Measurements from ENCODE around the gene RNASE9. TPM values are rescaled to one million over a fixed set of nuclear protein-coding genes. Genes with fewer than 3 reads are reported as not detected.

RNASE9 gene
- total and polyA plus RNA-seq, 2 of the 4 experiments (the other 2 are of a cell fraction), result not detected

DNA sequence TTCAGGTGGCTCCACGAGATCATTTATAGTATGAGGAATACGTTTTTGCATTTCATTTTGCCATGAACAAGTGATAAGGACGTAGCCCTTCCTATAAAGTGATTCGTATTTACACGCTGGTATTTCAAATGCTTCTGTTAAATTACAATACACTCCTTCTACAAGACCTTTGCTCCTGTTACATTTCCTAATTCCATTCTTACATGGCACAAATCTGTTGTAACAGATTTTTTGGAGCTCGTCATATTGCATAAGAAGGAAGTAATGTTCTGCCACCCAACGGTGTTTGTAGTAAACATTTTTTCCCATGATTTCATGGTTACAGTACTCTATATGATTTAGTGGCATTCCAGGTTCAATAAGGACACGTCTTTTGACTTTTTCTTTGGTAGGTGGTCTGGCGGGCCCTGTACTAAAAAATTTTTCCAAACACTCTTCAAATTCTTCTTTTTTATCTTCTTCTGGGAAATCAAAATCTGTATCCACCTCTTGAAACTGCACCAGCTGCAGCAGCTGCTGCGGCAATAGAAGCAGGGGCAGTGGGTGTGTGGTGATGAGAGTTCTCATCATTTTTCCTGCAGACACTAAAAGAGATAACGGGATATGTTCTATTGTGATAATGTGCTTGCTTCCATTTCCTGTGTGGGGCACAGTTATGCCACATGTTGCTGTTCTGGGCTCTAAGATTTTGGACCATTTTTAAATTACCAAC, 4.2 kb downstream of the RNASE9 start:
- no CpG with 5 or more reads among the region's 11 CpGs for WGBS, 2 experiments (ENCODE audit: extremely low coverage in 2 of 2, insufficient read length in 1 of 2)
- in situ Hi-C loops (cut with MboI; ENCODE audit: low sequenced_read_pairs), result no loop called here
- Histone ChIP-seq H2AFZ (replicated peaks; ENCODE audit: low read length, poor library complexity) (no peak overlapping the region), H4K20me1 (ENCODE audit: insufficient read depth, low read length) (no peaks in the 10 kb centered on the region), H3K9me3 (ENCODE audit: control insufficient read depth, insufficient read depth, low read length) (no peaks in the 10 kb centered on the region), H3K23ac (ENCODE audit: low read depth, low read length) (no peak overlapping the region), H2BK5ac (ENCODE audit: low read depth, low read length, poor library complexity, severe bottlenecking) (no peak overlapping the region), H4K5ac (ENCODE audit: low read depth, low read length) (no peak overlapping the region), H2AK9ac (replicated peaks; ENCODE audit: low read depth, low read length, poor library complexity) (no peak overlapping the region), H3K9ac (ENCODE audit: low read depth, low read length) (no peak overlapping the region), H3K27ac (ENCODE audit: insufficient read depth, low read length) (no peak overlapping the region), H3K79me1 (ENCODE audit: low read depth in 1 of 2, low read length in 2 of 2) (no peaks in the 10 kb centered on the region), H3K4me3 (ENCODE audit: insufficient read depth, low read depth, low read length) (no peak overlapping the region), H3K27me3 (ENCODE audit: control insufficient read depth, insufficient read depth, low read length) (no peaks in the 10 kb centered on the region), H3K36me3 (ENCODE audit: control insufficient read depth, insufficient read depth, low read length) (no peaks in the 10 kb centered on the region), H3K14ac (replicated peaks; ENCODE audit: low read depth, low read length) (no peak overlapping the region), H2BK20ac (ENCODE audit: low read depth, low read length) (no peak overlapping the region), H3K18ac (ENCODE audit: low read depth, low read length) (no peak overlapping the region), H2AK5ac (ENCODE audit: low read depth, low read length) (no peak overlapping the region), H2BK120ac (ENCODE audit: low read depth, low read length) (no peak overlapping the region), H3K4me2 (ENCODE audit: low read depth, low read length) (no peak overlapping the region), H3K56ac (ENCODE audit: extremely low read depth, insufficient read depth, low read length) (no peak overlapping the region), H4K8ac (ENCODE audit: low read depth in 2 of 2, low read length in 2 of 2) (no peak overlapping the region), H3K4ac (ENCODE audit: low read depth, low read length) (no peak overlapping the region), H4K91ac (ENCODE audit: insufficient read depth, low read depth, low read length) (no peak overlapping the region), H2BK15ac (ENCODE audit: low read depth, low read length) (no peak overlapping the region), H3K9me1 (ENCODE audit: insufficient read depth, low read length) (no peaks in the 10 kb centered on the region), H3K4me1 (ENCODE audit: control insufficient read depth, insufficient read depth, low read length) (no peaks in the 10 kb centered on the region)
- no peak for TF ChIP-seq POLR2A (IDR thresholded peaks at IDR 0.05; ENCODE audit: low read depth, low read length)
- no peak for TF ChIP-seq CEBPB (IDR thresholded peaks at IDR 0.05; ENCODE audit: low read depth, low read length)
- no peak for TF ChIP-seq ELK1 (IDR thresholded peaks at IDR 0.05; ENCODE audit: borderline replicate concordance, low read depth, low read length)
- no peak for TF ChIP-seq MAZ (IDR thresholded peaks at IDR 0.05; ENCODE audit: borderline replicate concordance, low read depth, low read length)
- no peak for TF ChIP-seq FOS (IDR thresholded peaks at IDR 0.05; ENCODE audit: low read depth, low read length)
- TF ChIP-seq RFX5 (IDR thresholded peaks at IDR 0.05; ENCODE audit: low read depth, low read length), result no peak
- TF ChIP-seq, protein P1, sequence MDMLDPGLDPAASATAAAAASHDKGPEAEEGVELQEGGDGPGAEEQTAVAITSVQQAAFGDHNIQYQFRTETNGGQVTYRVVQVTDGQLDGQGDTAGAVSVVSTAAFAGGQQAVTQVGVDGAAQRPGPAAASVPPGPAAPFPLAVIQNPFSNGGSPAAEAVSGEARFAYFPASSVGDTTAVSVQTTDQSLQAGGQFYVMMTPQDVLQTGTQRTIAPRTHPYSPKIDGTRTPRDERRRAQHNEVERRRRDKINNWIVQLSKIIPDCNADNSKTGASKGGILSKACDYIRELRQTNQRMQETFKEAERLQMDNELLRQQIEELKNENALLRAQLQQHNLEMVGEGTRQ (IDR thresholded peaks at IDR 0.05; ENCODE audit: low read depth, low read length), result no peak
- no peak for TF ChIP-seq MAFK (IDR thresholded peaks at IDR 0.05; ENCODE audit: low read depth, low read length)
- TF ChIP-seq CHD1 (IDR thresholded peaks at IDR 0.05; ENCODE audit: low read depth, low read length), result no peak
- no peak for DNase-seq
- ChIA-PET CTCF (no interaction called here), POLR2A (ENCODE audit: unreplicated experiment) (no interaction called here)
- no peak for ATAC-seq (ENCODE audit: low read depth)
- intact Hi-C loops (cut with micrococcal nuclease), result no loop called here
- dilution Hi-C loops (cut with HindIII; ENCODE audit: low sequenced_read_pairs, unreplicated experiment), result no loop called here
- BruUV-seq (replicated peaks), result no TSS peak
